Activated T-cell treated with anti-CD3 and anti-CD28 coated beads, Interleukin-2, amount 50 U/mL, for 72 hours (primary cell): Measurements from ENCODE around the gene RNF115. TPM values are rescaled to one million over a fixed set of nuclear protein-coding genes. Genes with fewer than 3 reads are reported as not detected.
"Not testable (repeated sequence)": the region's sequence is repeated elsewhere in the genome, so short reads cannot be mapped to it uniquely, and the experiment has no call there.

Experiments used
- ATAC-seq, 2 donors: fragments of 150-1000 bp; cut with Tn5 transposase; replicated peaks in 1 of 2; 2 replicates each; pipeline ENCODE4 v1.10.0; 2021; ENCODE audit warnings: moderate library complexity in 2 of 2, mild to moderate bottlenecking in 1 of 2
- DNase-seq, 2 donors: peaks; one replicate each; pipeline ENCODE4 v3.0.0; 2021 to 2022; ENCODE audit warnings: mixed read lengths in 1 of 2
- H3K27ac Mint-ChIP-seq: one replicate; pipeline ENCODE4 v1.8.0; 2022; ENCODE audit warnings: mild to moderate bottlenecking, moderate library complexity, mixed read lengths
- H3K27me3 Mint-ChIP-seq: one replicate; pipeline ENCODE4 v1.8.0; 2022; ENCODE audit warnings: low read depth, mixed read lengths
- H3K36me3 Mint-ChIP-seq, 2 donors: one replicate each; pipeline ENCODE4 v1.8.0; 2022; ENCODE audit warnings: mixed read lengths in 2 of 2, mild to moderate bottlenecking in 1 of 2; ENCODE audit not compliant: insufficient read depth in 2 of 2
- H3K4me1 Mint-ChIP-seq: one replicate; pipeline ENCODE4 v1.8.0; 2022; ENCODE audit warnings: low read depth, mixed read lengths
- H3K4me3 Mint-ChIP-seq, 2 donors: one replicate each; pipeline ENCODE4 v1.8.0; 2022; ENCODE audit warnings: mild to moderate bottlenecking in 2 of 2, mixed read lengths in 2 of 2, moderate library complexity in 2 of 2
- H3K9me3 Mint-ChIP-seq, 2 donors: one replicate each; pipeline ENCODE4 v1.8.0; 2022; ENCODE audit warnings: mixed read lengths in 2 of 2
- total RNA-seq, 2 donors: library from RNA; stranded (reverse); gene quantifications; one replicate each; pipeline ENCODE4 v1.2.3, GENCODE V29; 2022

The RNF115 gene
- total RNA-seq, 2 donors from 2014 or later = 22.4 to 27.4 TPM

- ATAC-seq = no peak
- Mint-ChIP-seq H3K4me3 (no peak overlapping the region), H3K9me3 (no peaks in the 10 kb centered on the region), H3K4me1 (no peaks in the 10 kb centered on the region), H3K27ac (peak overlapping the region; percentile 77), H3K27me3 (no peaks in the 10 kb centered on the region), H3K36me3 (no peaks in the 10 kb centered on the region)
- DNase-seq = no peak
These were observed 94.0 kb downstream of the RNF115 start for GRCh38 chr1:145729666-145730436.

GRCh38 chr1:145729196-145729595 is 94.7 kb downstream of the RNF115 start:
- Mint-ChIP-seq H3K4me3 (no peak overlapping the region), H3K27me3 (no peaks in the 10 kb centered on the region), H3K27ac (no peak overlapping the region), H3K36me3 (no peaks in the 10 kb centered on the region), H3K4me1 (no peaks in the 10 kb centered on the region), H3K9me3 (no peaks in the 10 kb centered on the region)
- DNase-seq (no peak), ATAC-seq (no peak)

GRCh38 chr1:145726193-145726592 is 97.7 kb downstream of the RNF115 start:
- peaks cover 13% of the 10 kb centered on the region for H3K4me1 Mint-ChIP-seq
- not testable (repeated sequence) for H3K27ac Mint-ChIP-seq, H3K9me3 Mint-ChIP-seq, H3K4me3 Mint-ChIP-seq, ATAC-seq, DNase-seq, H3K36me3 Mint-ChIP-seq
- peaks cover 19% of the 10 kb centered on the region for H3K27me3 Mint-ChIP-seq

- Mint-ChIP-seq H3K27ac (no peak overlapping the region), H3K9me3 (no peaks in the 10 kb centered on the region), H3K27me3 (peaks cover 35% of the 10 kb centered on the region), H3K36me3 (no peaks in the 10 kb centered on the region), H3K4me1 (peaks cover 34% of the 10 kb centered on the region), H3K4me3 (peak overlapping the region; percentile 56 to 77)
- peak; percentile 80 to 91 for ATAC-seq
- DNase-seq = peak; percentile 73 to 80
These were observed 102.8 kb downstream of the RNF115 start for GRCh38 chr1:145720878-145721671.

GRCh38 chr1:145720556-145720877 is 103.4 kb downstream of the RNF115 start:
- H3K4me1 Mint-ChIP-seq = peaks cover 34% of the 10 kb centered on the region
- no peak for DNase-seq
- peaks cover 35% of the 10 kb centered on the region for H3K27me3 Mint-ChIP-seq
- H3K36me3 Mint-ChIP-seq = no peaks in the 10 kb centered on the region
- H3K9me3 Mint-ChIP-seq = no peaks in the 10 kb centered on the region
- no peak overlapping the region for H3K27ac Mint-ChIP-seq
- peak overlapping the region in 1 of 2 donors; percentile 77 for H3K4me3 Mint-ChIP-seq
- peak in 1 of 2 donors; percentile 5 for ATAC-seq

GRCh38 chr1:145719230-145720079 is 104.4 kb downstream of the RNF115 start, which contains the start of gene CD160:
CD160 (plus strand) TSS chr1:145719499; CDS start chr1:145728328, 8,829 bp downstream.
- Mint-ChIP-seq H3K9me3 (no peaks in the 10 kb centered on the region), H3K4me3 (peak within 1 kb of the TSS; percentile 21 to 77), H3K36me3 (no peaks in the 10 kb centered on the region), H3K27me3 (peaks cover 35% of the 10 kb centered on the region), H3K4me1 (peaks cover 34% of the 10 kb centered on the region), H3K27ac (no peak within 1 kb of the TSS)
- DNase-seq (peak in 1 of 2 donors; percentile 13), ATAC-seq (peak; percentile 50 to 53)

GRCh38 chr1:145718465-145718864 is 105.4 kb downstream of the RNF115 start:
- DNase-seq, H3K4me3 Mint-ChIP-seq, H3K36me3 Mint-ChIP-seq, ATAC-seq, H3K27ac Mint-ChIP-seq, H3K9me3 Mint-ChIP-seq: not testable (repeated sequence)
- Mint-ChIP-seq H3K4me1 (peaks cover 34% of the 10 kb centered on the region), H3K27me3 (peaks cover 35% of the 10 kb centered on the region)

GRCh38 chr1:145717833-145718232 is 106.1 kb downstream of the RNF115 start:
- ATAC-seq = no peak
- no peak overlapping the region for H3K4me3 Mint-ChIP-seq
- H3K27me3 Mint-ChIP-seq = peaks cover 32% of the 10 kb centered on the region
- H3K36me3 Mint-ChIP-seq = no peaks in the 10 kb centered on the region
- no peaks in the 10 kb centered on the region for H3K9me3 Mint-ChIP-seq
- DNase-seq = no peak
- peaks cover 34% of the 10 kb centered on the region for H3K4me1 Mint-ChIP-seq
- H3K27ac Mint-ChIP-seq = no peak overlapping the region

GRCh38 chr1:145716641-145717345 is 107.1 kb downstream of the RNF115 start:
- Mint-ChIP-seq H3K36me3 (no peaks in the 10 kb centered on the region), H3K4me1 (peaks cover 28% of the 10 kb centered on the region), H3K27me3 (peaks cover 21% of the 10 kb centered on the region), H3K4me3 (no peak overlapping the region), H3K9me3 (no peaks in the 10 kb centered on the region), H3K27ac (no peak overlapping the region)
- ATAC-seq (no peak), DNase-seq (no peak)

GRCh38 chr1:145714524-145715111 is 109.3 kb downstream of the RNF115 start:
- Mint-ChIP-seq H3K27ac (no peak overlapping the region), H3K9me3 (no peaks in the 10 kb centered on the region), H3K4me3 (no peak overlapping the region), H3K4me1 (peaks cover 8% of the 10 kb centered on the region), H3K27me3 (peaks cover 4% of the 10 kb centered on the region), H3K36me3 (no peaks in the 10 kb centered on the region)
- ATAC-seq (no peak), DNase-seq (no peak)

- no peaks in the 10 kb centered on the region for H3K4me1 Mint-ChIP-seq
- no peaks in the 10 kb centered on the region for H3K9me3 Mint-ChIP-seq
- H3K27ac Mint-ChIP-seq = no peak overlapping the region
- H3K36me3 Mint-ChIP-seq = no peaks in the 10 kb centered on the region
- H3K27me3 Mint-ChIP-seq = no peaks in the 10 kb centered on the region
- no peak overlapping the region for H3K4me3 Mint-ChIP-seq
- no peak for DNase-seq
- no peak for ATAC-seq
These were observed 112.7 kb downstream of the RNF115 start for GRCh38 chr1:145711213-145711651.
